Spleen (tissue), 7 donors: ENCODE results near the gene CHRNG.

ENCODE experiments used
- POLR2AphosphoS5 ChIP-seq, 3 donors: sonication (generic); formaldehyde crosslinking; IDR thresholded peaks; one replicate each; pipeline ENCODE4 v1.5.1; 2017; ENCODE audit warnings: antibody characterized with exemption in 3 of 3
- TF ChIP-seq, protein P1 (sequence below), 11 experiments: fragments of 200-600 bp in 7 of 11; fragments of 450-650 bp in 4 of 11; sonication (generic) in 4 of 11; IDR thresholded peaks in 8 of 11; conservative IDR thresholded peaks in 3 of 11; 1 replicate in 7 of 11; 2 replicates in 4 of 11; pipeline versions ENCODE4 v1.4.0 to v1.8.0; 2016 to 2021; ENCODE audit warnings: antibody characterized with exemption in 11 of 11, inconsistent platforms in 4 of 11, mild to moderate bottlenecking in 1 of 11
- donor health status: DM: no; HTN: no; CAD: no; lungs with moderate emphysema.
- donor health status: DM: no; HTN: no; CAD: no.
- donor health status: DM: no; HTN: no; CAD: no.

GRCh38 chr2:232578626-232579025 lies 39.1 kb downstream of the CHRNG start:
- TF ChIP-seq, protein P1, sequence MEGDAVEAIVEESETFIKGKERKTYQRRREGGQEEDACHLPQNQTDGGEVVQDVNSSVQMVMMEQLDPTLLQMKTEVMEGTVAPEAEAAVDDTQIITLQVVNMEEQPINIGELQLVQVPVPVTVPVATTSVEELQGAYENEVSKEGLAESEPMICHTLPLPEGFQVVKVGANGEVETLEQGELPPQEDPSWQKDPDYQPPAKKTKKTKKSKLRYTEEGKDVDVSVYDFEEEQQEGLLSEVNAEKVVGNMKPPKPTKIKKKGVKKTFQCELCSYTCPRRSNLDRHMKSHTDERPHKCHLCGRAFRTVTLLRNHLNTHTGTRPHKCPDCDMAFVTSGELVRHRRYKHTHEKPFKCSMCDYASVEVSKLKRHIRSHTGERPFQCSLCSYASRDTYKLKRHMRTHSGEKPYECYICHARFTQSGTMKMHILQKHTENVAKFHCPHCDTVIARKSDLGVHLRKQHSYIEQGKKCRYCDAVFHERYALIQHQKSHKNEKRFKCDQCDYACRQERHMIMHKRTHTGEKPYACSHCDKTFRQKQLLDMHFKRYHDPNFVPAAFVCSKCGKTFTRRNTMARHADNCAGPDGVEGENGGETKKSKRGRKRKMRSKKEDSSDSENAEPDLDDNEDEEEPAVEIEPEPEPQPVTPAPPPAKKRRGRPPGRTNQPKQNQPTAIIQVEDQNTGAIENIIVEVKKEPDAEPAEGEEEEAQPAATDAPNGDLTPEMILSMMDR (IDR thresholded peaks at IDR 0.05 in 8 of 11, conservative IDR thresholded peaks at IDR 0.05 in 3 of 11) = no peak
- TF ChIP-seq POLR2AphosphoS5 (IDR thresholded peaks at IDR 0.05) = no peak
